ENCODE data around the gene PRSS50.

Gene PRSS50

GRCh38 chr3:46724424-46724823 is 6.8 kb upstream of the PRSS50 start:
- DNase-seq, result no peak

GRCh38 chr3:46722443-46722842 is 4.8 kb upstream of the PRSS50 start:
- DNase-seq, result no peak

GRCh38 chr3:46721009-46721408 is 3.3 kb upstream of the PRSS50 start:
- DNase-seq, result no peak

GRCh38 chr3:46719735-46720271 is 2.1 kb upstream of the PRSS50 start:
- DNase-seq, result no peak

GRCh38 chr3:46719044-46719565 is 1.4 kb upstream of the PRSS50 start:
- no peak for DNase-seq

GRCh38 chr3:46716461-46717441 is 918 bp downstream of the PRSS50 start:
- DNase-seq, result no peak

GRCh38 chr3:46715507-46716175 is 2.0 kb downstream of the PRSS50 start:
- no peak for DNase-seq

GRCh38 chr3:46714728-46715506 is 2.8 kb downstream of the PRSS50 start:
- no peak for DNase-seq

- no peak for DNase-seq
Observed at GRCh38 chr3:46713898-46714552, 3.6 kb downstream of the PRSS50 start.

- DNase-seq, result no peak
Observed at GRCh38 chr3:46713050-46713897, 4.4 kb downstream of the PRSS50 start.

- no peak for DNase-seq
Observed at GRCh38 chr3:46712191-46713049, 5.2 kb downstream of the PRSS50 start.

GRCh38 chr3:46711760-46712159 is 5.9 kb downstream of the PRSS50 start:
- DNase-seq, result no peak

GRCh38 chr3:46711305-46711704 is 6.4 kb downstream of the PRSS50 start:
- no peak for DNase-seq

GRCh38 chr3:46710671-46711295 is 6.9 kb downstream of the PRSS50 start:
- DNase-seq, result no peak

GRCh38 chr3:46710229-46710628 is 7.4 kb downstream of the PRSS50 start:
- no peak for DNase-seq

GRCh38 chr3:46709721-46710120 is 7.9 kb downstream of the PRSS50 start:
- DNase-seq, result no peak

- DNase-seq, result no peak
Observed at GRCh38 chr3:46709157-46709654, 8.5 kb downstream of the PRSS50 start.

GRCh38 chr3:46708401-46709156 is 9.1 kb downstream of the PRSS50 start:
- DNase-seq, result no peak

- no peak for DNase-seq
Observed at GRCh38 chr3:46707601-46708011, 10.1 kb downstream of the PRSS50 start.
